ENCODE results near the gene CFAP73. TPM values are rescaled to one million over a fixed set of nuclear protein-coding genes. Genes with fewer than 3 reads are reported as not detected.
"Not testable (repeated sequence)": the region's sequence is repeated elsewhere in the genome, so short reads cannot be mapped to it uniquely, and the experiment has no call there.

Gene CFAP73
- total RNA-seq, 3 donors from 2014 or later, result 0.29 TPM; not detected in 2

DNA sequence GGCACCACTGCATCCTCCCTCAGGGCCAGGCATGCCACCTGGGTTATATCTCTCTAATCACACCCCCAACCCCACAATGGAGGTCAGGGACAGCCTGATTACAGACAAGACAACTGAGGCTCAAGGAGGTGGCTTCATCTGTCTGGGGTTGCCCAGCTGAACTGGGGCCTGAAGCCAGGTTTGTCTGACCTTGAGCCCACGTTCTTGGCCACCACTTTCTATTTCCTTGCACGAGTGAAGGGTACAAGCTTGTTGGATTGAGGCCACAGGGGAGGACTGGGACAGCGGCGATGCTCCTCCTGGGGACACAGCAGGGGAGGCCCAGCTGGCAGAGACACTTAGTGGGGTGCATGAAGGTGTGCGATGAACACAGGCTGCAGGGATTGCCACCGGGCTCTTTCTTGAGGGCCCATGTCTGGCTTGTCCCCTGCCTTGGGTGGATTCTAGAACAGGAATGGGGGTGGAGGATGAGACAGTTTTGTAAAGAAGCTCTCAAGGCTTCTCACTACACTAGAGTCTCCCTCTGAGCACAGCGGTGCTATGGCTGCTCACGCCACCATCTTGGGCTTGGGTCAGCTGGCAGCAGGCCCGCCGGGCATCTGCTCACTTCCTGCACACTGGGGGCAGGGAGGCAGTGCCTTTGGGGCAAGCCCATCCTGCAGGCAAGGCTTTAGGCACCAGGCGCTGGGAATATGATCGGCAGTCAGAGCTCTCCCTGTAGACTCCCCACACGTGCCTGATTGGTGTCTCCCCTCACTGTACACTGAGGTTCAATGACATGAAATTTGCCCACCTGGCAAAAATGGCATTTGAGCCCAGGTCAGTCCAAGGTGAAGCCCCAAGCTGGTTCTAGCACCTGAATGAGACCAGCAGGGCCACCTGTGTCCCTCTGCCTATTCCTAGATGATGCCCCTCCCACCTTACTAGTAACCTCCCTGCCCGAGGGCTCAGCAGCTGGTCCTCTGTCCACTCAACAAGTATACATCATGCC lies 52.0 kb downstream of the CFAP73 start:
- no peaks in the 10 kb centered on the region for H3K9me3 ChIP-seq
- DNase-seq (ENCODE audit: low spot score in 2 of 2), result no peak
- TF ChIP-seq POLR2AphosphoS5 (IDR thresholded peaks at IDR 0.05) (no peak), POLR2A (IDR thresholded peaks at IDR 0.05) (no peak)
- TF ChIP-seq, protein P1, sequence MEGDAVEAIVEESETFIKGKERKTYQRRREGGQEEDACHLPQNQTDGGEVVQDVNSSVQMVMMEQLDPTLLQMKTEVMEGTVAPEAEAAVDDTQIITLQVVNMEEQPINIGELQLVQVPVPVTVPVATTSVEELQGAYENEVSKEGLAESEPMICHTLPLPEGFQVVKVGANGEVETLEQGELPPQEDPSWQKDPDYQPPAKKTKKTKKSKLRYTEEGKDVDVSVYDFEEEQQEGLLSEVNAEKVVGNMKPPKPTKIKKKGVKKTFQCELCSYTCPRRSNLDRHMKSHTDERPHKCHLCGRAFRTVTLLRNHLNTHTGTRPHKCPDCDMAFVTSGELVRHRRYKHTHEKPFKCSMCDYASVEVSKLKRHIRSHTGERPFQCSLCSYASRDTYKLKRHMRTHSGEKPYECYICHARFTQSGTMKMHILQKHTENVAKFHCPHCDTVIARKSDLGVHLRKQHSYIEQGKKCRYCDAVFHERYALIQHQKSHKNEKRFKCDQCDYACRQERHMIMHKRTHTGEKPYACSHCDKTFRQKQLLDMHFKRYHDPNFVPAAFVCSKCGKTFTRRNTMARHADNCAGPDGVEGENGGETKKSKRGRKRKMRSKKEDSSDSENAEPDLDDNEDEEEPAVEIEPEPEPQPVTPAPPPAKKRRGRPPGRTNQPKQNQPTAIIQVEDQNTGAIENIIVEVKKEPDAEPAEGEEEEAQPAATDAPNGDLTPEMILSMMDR (IDR thresholded peaks at IDR 0.05), result no peak
- H3K27ac ChIP-seq, result no peak overlapping the region
- no peak overlapping the region for H3K4me3 ChIP-seq
- no peaks in the 10 kb centered on the region for H3K36me3 ChIP-seq
- intact Hi-C loops (cut with DNase I; ENCODE audit: low total_unique reads), result no loop called here
- no peaks in the 10 kb centered on the region for H3K27me3 ChIP-seq
- H3K4me1 ChIP-seq, result no peaks in the 10 kb centered on the region

DNA sequence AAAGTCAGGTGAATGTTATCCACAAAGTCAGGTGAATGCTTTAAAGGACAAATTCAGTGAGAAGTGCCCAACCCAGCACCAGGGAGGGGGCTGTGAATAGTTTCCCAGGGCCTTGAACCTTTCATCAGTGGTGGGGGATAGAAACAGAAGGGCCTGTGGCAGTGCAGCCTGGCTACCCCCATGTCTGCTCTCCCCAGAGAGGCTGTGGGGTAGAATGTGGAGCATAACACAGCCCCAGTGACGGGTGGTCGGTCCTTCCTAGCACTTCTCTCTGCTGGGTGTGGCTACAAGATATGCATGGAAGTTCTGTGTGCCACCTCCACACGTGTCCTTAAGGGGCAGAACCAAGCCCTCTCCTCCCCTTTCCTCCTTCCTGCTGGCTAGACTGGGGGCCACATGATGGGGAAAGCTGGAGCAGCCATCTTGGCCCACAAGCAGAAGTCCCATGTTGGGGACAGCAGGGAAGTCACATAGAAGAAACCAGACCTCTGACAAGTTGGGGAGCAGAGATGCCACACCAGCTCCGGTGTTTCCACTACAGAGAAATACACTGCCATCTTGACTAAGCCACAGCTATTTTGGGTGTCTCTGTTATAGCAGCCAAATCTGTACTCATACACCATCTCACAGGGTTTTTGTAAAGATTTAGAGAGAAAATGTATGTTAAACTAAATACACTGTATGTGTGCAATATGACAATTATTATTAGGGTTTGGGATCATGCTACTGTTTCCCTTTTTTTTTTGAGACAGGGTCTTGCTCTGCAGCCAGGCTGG lies 53.0 kb downstream of the CFAP73 start:
- no peaks in the 10 kb centered on the region for H3K9me3 ChIP-seq
- H3K27me3 ChIP-seq, result no peaks in the 10 kb centered on the region
- H3K4me3 ChIP-seq, result no peak overlapping the region
- intact Hi-C loops (cut with DNase I; ENCODE audit: low total_unique reads), result no loop called here
- H3K27ac ChIP-seq, result no peak overlapping the region
- no peak for DNase-seq (ENCODE audit: low spot score in 2 of 2)
- TF ChIP-seq POLR2A (IDR thresholded peaks at IDR 0.05), result no peak
- TF ChIP-seq, protein P1 (IDR thresholded peaks at IDR 0.05), result no peak
- no peak for TF ChIP-seq POLR2AphosphoS5 (IDR thresholded peaks at IDR 0.05)
- H3K36me3 ChIP-seq, result no peaks in the 10 kb centered on the region
- no peaks in the 10 kb centered on the region for H3K4me1 ChIP-seq

DNA sequence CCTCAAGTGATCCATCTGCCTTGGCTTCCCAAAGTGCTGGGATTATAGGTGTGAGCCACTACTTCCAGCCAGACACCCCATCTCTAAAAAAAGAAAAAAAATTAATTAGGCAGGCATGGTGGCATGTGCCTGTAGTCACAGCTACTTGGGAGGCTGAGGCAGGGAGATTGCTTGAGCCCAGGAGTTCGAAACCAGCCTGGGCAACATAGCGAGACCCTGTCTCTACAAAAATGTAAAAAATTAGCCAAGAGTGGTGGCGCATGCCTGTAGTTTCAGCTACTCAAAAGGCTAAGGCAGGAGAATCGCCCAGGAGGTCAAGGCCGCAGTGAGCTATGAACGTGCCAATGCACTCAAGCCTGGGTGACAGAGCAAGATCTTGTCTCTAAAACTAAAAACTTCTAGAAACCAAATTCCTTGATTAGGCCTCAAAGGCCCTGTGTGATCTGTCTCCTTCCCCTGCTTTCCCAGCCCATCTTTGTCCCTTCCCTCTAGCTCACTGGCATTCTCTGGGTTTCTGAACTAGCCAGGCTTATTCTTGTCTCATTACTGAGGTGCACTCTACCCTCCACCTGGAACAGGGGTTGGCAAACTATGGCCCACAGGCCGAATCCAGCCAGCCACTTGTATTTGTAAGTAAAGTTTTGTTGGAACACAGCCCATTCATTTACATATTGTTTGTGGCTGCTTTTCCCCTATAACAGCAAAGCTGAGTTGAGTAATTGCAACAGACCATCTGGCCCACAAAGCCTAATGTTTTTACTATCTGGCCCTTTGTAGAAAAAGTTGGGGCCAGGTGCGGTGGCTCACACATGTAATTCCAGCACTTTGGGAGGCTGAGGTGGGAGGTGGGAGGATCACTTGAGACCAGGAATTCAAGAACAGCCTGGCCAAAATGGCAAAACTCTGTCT lies 54.6 kb downstream of the CFAP73 start:
- intact Hi-C loops (cut with DNase I; ENCODE audit: low total_unique reads), result no loop called here
- Histone ChIP-seq H3K9me3 (no peaks in the 10 kb centered on the region), H3K36me3 (no peaks in the 10 kb centered on the region), H3K27ac (no peak overlapping the region), H3K4me3 (no peak overlapping the region), H3K4me1 (no peaks in the 10 kb centered on the region), H3K27me3 (no peaks in the 10 kb centered on the region)
- no peak for DNase-seq (ENCODE audit: low spot score in 2 of 2)
- TF ChIP-seq POLR2AphosphoS5 (IDR thresholded peaks at IDR 0.05) (no peak), POLR2A (IDR thresholded peaks at IDR 0.05) (no peak)
- TF ChIP-seq, protein P1 (IDR thresholded peaks at IDR 0.05), result no peak

DNA sequence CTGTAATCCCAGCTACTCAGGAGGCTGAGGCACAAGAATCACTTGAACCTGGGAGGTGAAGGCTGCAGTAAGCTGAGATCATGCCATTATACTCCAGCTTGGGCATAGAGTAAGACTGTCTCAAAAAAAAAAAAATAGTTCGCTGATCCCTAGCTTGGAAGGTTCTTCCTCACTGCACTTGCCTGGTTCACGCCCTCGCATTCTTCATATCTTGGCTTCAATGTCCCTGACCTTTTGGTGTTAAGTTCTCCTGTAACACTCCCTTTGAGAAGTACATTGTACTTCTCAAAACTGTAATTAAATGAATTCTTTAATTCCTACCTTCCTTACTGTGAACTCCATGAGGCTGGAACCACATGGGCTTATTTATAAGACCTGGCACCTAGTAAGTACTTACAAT lies 55.3 kb downstream of the CFAP73 start:
- H3K9me3 ChIP-seq, result no peaks in the 10 kb centered on the region
- intact Hi-C loops (cut with DNase I; ENCODE audit: low total_unique reads), result no loop called here
- no peak overlapping the region for H3K4me3 ChIP-seq
- no peaks in the 10 kb centered on the region for H3K27me3 ChIP-seq
- DNase-seq (ENCODE audit: low spot score in 2 of 2), result no peak
- H3K36me3 ChIP-seq, result no peaks in the 10 kb centered on the region
- H3K4me1 ChIP-seq, result no peaks in the 10 kb centered on the region
- TF ChIP-seq, protein P1 (IDR thresholded peaks at IDR 0.05), result no peak
- TF ChIP-seq POLR2A (IDR thresholded peaks at IDR 0.05), result no peak
- TF ChIP-seq POLR2AphosphoS5 (IDR thresholded peaks at IDR 0.05), result no peak
- H3K27ac ChIP-seq, result no peak overlapping the region

DNA sequence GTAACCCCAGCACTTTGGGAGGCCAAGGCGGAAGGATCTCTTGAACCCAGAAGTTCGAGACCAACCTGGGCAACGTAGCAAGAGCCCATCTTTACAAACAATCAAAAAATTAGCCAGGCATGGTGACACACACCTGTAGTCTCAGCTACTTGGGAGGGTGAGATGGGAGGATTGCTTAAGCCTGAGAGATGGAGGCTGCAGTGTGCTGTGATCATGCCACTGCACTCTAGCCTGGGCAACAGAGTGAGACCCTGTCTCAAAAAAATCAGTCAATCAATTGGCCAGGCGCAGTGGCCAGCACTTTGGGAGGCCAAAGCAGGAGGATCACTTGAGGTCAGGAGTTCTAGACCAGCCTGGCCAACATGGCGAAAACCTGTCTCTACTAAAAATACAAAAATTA lies 57.3 kb downstream of the CFAP73 start:
- intact Hi-C loops (cut with DNase I; ENCODE audit: low total_unique reads); H3K27me3 ChIP-seq; H3K36me3 ChIP-seq; H3K27ac ChIP-seq; H3K4me3 ChIP-seq; DNase-seq (ENCODE audit: low spot score in 2 of 2); H3K9me3 ChIP-seq; H3K4me1 ChIP-seq: not testable (repeated sequence)

Data from breast epithelium (tissue), 4 donors.